ENCODE results near the gene RXRG.

- TF ChIP-seq CTCF (IDR thresholded peaks at IDR 0.05; ENCODE audit: borderline replicate concordance, extremely low read depth, low read length, poor library complexity, severe bottlenecking): no peak
- TF ChIP-seq EZH2 (IDR thresholded peaks at IDR 0.05; ENCODE audit: borderline replicate concordance, low read depth, low read length, severe bottlenecking): no peak
Observed at GRCh38 chr1:165425621-165426020, 19.3 kb downstream of the RXRG start.
